GM19240 (cell line): ENCODE results near the gene JDP2.

Experiments used
- DNase-seq: peaks from one replicate; pipeline ENCODE4 v3.0.0; 2011; ENCODE audit warnings: low spot score; ENCODE audit not compliant: insufficient read length

The JDP2 gene

GRCh38 chr14:75513911-75514672, 86.3 kb downstream of the JDP2 start:
- no peak for DNase-seq

GRCh38 chr14:75514673-75515628, 87.1 kb downstream of the JDP2 start:
- no peak for DNase-seq

DNA sequence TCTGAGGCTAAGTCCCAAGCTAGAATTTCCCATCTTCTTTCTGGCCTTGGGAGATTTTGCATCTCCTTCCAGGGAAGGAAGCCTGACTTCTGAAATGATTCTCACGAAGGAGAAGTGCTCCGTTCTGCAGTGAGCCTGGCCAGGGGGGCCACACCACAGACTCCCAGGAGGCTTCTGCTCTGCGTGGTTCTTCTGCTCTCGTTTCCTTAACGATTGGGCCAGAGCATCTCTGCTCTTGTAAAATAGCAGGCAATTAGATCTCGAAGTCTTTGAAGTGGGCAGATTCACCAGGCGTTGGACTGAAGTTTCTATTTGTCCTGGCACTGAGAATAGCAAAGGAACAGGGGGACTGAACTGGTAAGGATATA, 87.8 kb downstream of the JDP2 start:
- DNase-seq: no peak

GRCh38 chr14:75518625-75519024, 90.8 kb downstream of the JDP2 start:
- no peak for DNase-seq

DNA sequence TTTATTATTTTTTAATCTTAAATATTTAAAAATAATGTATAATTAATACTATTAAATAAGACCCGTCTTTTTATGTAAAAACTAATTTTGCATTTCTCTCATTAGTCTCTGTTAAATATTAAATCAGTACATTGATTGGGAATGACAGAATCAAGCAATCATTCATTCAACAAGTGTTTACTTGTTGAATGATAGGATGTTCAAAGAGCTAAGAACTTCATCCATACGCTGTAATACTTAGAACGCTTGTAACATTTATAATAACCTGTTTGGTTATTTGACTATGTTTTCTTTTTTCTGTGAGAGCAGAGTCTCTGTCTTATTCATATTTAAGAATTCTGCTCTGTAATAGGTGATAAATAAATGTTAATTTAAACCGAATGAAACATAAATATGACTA, 91.6 kb downstream of the JDP2 start:
- no peak for DNase-seq

DNA sequence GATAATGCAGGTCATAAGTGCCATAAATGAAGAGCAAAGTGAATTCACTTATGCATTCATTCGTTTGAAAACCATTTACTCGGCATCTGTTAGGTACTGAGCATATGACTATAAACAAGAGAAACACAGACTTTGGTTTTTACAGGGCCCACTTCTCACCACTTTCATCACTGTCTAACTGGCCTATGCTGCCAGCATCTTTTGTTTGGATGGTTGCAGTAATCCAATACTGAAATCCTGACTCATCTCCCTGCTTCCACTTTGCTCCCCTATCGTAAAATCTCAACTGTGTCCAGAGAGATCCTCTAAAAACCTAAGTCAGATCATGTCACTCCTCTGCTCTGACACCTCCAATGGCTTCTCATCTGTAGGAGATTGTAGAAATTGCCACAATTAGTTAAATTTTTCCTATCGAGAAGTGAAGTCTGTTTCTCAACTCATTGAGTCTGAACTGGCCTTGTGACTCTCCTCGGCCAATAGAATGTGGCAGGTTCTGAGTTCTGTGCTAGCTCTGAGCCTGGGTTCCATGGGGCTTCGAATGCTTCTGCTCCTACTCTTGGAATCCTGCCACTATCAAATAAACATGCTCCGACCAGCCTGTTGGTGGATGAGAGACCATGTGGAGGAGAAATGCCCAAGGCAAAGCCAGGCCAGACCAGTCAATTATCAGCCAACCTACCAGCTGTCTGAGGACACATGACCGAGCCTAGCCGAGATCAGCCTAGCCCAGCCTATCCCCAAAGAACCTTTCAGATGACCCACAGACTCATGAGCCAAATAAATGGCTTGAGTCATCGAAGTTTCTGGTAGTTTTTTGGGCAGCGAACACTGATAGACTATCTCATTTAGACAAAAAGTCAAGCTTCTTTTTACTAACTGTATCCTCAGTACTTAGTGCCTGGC, 92.3 kb downstream of the JDP2 start:
- no peak for DNase-seq

DNA sequence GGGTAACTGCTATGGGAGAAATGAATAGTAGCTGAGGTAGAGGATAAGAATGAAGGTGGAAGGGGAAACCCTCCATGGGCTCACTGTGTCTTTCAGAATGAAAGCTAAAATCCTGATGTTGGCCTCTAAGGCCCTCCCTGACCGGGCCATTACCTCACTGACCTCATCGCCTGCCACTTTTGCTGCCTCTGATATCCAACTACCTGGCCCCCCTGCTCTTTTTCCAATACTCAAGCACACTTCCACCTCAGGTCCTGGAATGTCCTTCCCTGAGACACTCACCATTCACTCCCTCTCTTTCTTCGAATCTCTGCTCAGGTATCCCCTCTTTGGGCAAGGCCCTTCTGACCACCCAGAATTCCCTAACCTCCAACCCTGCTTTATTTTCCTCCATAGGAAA, 93.0 kb downstream of the JDP2 start:
- no peak for DNase-seq

- DNase-seq: no peak
Measured at GRCh38 chr14:75521415-75522199, 93.8 kb downstream of the JDP2 start.

DNA sequence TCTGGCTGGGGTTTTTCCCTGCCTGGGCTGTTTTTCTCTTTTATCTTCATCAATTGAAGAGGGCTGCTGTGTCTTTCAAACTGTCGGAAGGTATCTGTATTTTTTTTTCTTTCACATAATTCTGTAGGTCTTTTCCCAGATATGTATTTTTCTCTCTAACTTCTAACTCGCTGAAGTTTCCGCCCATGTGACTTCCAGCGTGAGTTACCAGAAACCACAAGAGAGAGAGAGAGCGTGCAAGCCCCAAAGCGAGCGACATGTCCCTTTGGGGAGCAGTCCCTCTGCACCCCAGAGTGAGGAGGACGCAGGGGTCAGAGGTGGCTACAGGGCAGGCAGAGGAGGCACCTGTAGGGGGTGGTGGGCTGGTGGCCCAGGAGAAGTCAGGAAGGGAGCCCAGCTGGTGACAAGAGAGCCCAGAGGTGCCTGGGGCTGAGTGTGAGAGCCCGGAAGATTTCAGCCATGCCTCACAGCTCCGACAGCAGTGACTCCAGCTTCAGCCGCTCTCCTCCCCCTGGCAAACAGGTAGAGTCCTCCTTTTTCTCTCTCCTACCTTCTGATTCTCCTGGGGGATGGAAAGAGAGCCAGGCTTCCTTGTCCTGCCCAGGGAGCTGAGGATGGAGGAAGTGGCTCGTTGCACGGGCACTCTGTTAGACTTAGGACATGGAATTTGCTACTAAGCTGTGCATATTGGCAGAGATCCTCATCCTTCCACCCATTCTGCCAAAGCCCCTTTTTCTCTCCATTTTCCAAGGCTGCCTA, 94.6 kb downstream of the JDP2 start, which contains the start of gene BATF:
BATF (plus strand) TSS at position 246 of the 759 bp plus-strand sequence; CDS start at position 460, 214 bp downstream.
- no peak for DNase-seq

- DNase-seq: no peak
Measured at GRCh38 chr14:75522983-75523318, 95.1 kb downstream of the JDP2 start.
